NCI-H774 (cell line): Measurements from ENCODE around the gene OR4D5.

ENCODE experiments used
- DNase-seq: peaks from one replicate; lab custom pipeline; 2025; lab: John Stamatoyannopoulos, UW

OR4D5 gene

GRCh38 chr11:123939317-123939716 is at the start of gene OR4D5:
Gene OR4D5, plus strand, starts transcription at chr11:123939617. Its CDS starts 0 bp downstream, at chr11:123939617.
- DNase-seq: no peak

GRCh38 chr11:123892031-123892430 is 47.4 kb upstream of the OR4D5 start:
- no peak for DNase-seq

GRCh38 chr11:123899792-123900191 is 39.6 kb upstream of the OR4D5 start:
- no peak for DNase-seq

- no peak for DNase-seq
These were observed 37.5 kb upstream of the OR4D5 start, which contains the start of gene OR8D4 for GRCh38 chr11:123901867-123902266. Gene OR8D4, plus strand, starts transcription at chr11:123902167. Its CDS starts 4,265 bp downstream, at chr11:123906432.

GRCh38 chr11:123903932-123904331 is 35.5 kb upstream of the OR4D5 start:
- DNase-seq: no peak

- DNase-seq: no peak
These were observed 34.5 kb upstream of the OR4D5 start for GRCh38 chr11:123904932-123905331.

- no peak for DNase-seq
These were observed 33.6 kb upstream of the OR4D5 start for GRCh38 chr11:123905826-123906225.

- no peak for DNase-seq
These were observed 18.5 kb upstream of the OR4D5 start for GRCh38 chr11:123920943-123921342.

- DNase-seq: no peak
These were observed 15.4 kb upstream of the OR4D5 start for GRCh38 chr11:123924027-123924426.

- DNase-seq: no peak
These were observed 3.0 kb downstream of the OR4D5 start for GRCh38 chr11:123942413-123942812.

GRCh38 chr11:123943738-123944137 is 4.3 kb downstream of the OR4D5 start, which contains the start of gene OR6T1:
Gene OR6T1, minus strand, starts transcription at chr11:123943838. Its CDS starts 0 bp downstream, at chr11:123943838.
- no peak for DNase-seq

- no peak for DNase-seq
These were observed 5.7 kb downstream of the OR4D5 start for GRCh38 chr11:123945132-123945531.

GRCh38 chr11:123956752-123957151 is 17.3 kb downstream of the OR4D5 start:
- no peak for DNase-seq

- no peak for DNase-seq
These were observed 34.4 kb downstream of the OR4D5 start for GRCh38 chr11:123973816-123974215.

GRCh38 chr11:123976770-123977560 is 37.5 kb downstream of the OR4D5 start:
- DNase-seq: no peak

GRCh38 chr11:123977731-123978347 is 38.4 kb downstream of the OR4D5 start, which contains the start of gene OR10S1:
Gene OR10S1, minus strand, starts transcription at chr11:123977781. Its CDS starts 117 bp downstream, at chr11:123977664.
- no peak for DNase-seq

- no peak for DNase-seq
These were observed 39.9 kb downstream of the OR4D5 start for GRCh38 chr11:123979311-123979710.
